ENCODE results near the gene GRM5.

The GRM5 gene

GRCh38 chr11:88617226-88617625 lies 448.6 kb downstream of the GRM5 start:
- no peak for DNase-seq (ENCODE audit: low read depth)
- no peak overlapping the region for H3K4me3 ChIP-seq (ENCODE audit: low read depth, low read length)
- TF ChIP-seq CTCF (IDR thresholded peaks at IDR 0.05; ENCODE audit: control insufficient read depth, extremely low read depth, insufficient read depth): no peak

GRCh38 chr11:88604260-88604659 lies 461.5 kb downstream of the GRM5 start:
- no peak for TF ChIP-seq CTCF (IDR thresholded peaks at IDR 0.05; ENCODE audit: control insufficient read depth, extremely low read depth, insufficient read depth)

GRCh38 chr11:88603091-88603867 lies 462.5 kb downstream of the GRM5 start:
- DNase-seq (ENCODE audit: low read depth): no peak
- no peak for TF ChIP-seq CTCF (IDR thresholded peaks at IDR 0.05; ENCODE audit: control insufficient read depth, extremely low read depth, insufficient read depth)
- no peak overlapping the region for H3K4me3 ChIP-seq (ENCODE audit: low read depth, low read length)

More at GRCh38 chr11:88604260-88604659, 461.5 kb downstream of the GRM5 start:
- H3K4me3 ChIP-seq (ENCODE audit: low read depth, low read length): no peak overlapping the region
- no peak for DNase-seq (ENCODE audit: low read depth)

GRCh38 chr11:88597387-88597786 lies 468.4 kb downstream of the GRM5 start:
- H3K4me3 ChIP-seq (ENCODE audit: low read depth, low read length): no peak overlapping the region
- DNase-seq (ENCODE audit: low read depth): no peak

GRCh38 chr11:88596786-88597185 lies 469.0 kb downstream of the GRM5 start:
- no peak for TF ChIP-seq CTCF (IDR thresholded peaks at IDR 0.05; ENCODE audit: control insufficient read depth, extremely low read depth, insufficient read depth)
- DNase-seq (ENCODE audit: low read depth): no peak
- H3K4me3 ChIP-seq (ENCODE audit: low read depth, low read length): no peak overlapping the region

More at GRCh38 chr11:88597387-88597786, 468.4 kb downstream of the GRM5 start:
- TF ChIP-seq CTCF (IDR thresholded peaks at IDR 0.05; ENCODE audit: control insufficient read depth, extremely low read depth, insufficient read depth): no peak

GRCh38 chr11:88594274-88594950 lies 471.4 kb downstream of the GRM5 start:
- no peak for DNase-seq (ENCODE audit: low read depth)
- no peak for TF ChIP-seq CTCF (IDR thresholded peaks at IDR 0.05; ENCODE audit: control insufficient read depth, extremely low read depth, insufficient read depth)
- H3K4me3 ChIP-seq (ENCODE audit: low read depth, low read length): no peak overlapping the region

Data from LNCaP clone FGC (cell line).